Esophagus (tissue), 2 donors: ENCODE measurements around the gene NRG2. TPM values are rescaled to one million over a fixed set of nuclear protein-coding genes. Genes with fewer than 3 reads are reported as not detected.

Experiments
- H3K27ac ChIP-seq, 2 donors: one replicate each; pipeline ENCODE4 v1.5.1; 2013; ENCODE audit warnings: low read depth in 2 of 2, mild to moderate bottlenecking in 2 of 2, inconsistent platforms in 1 of 2, low read length in 1 of 2, moderate library complexity in 1 of 2
- H3K27me3 ChIP-seq, 2 donors: one replicate each; pipeline ENCODE4 v1.6.1; 2013; ENCODE audit warnings: low read length in 2 of 2, control low read depth in 1 of 2, mild to moderate bottlenecking in 1 of 2; ENCODE audit not compliant: insufficient read depth in 2 of 2, control insufficient read depth in 1 of 2
- H3K36me3 ChIP-seq, 2 donors: one replicate each; pipeline ENCODE4 v1.6.1; 2013; ENCODE audit warnings: low read length in 1 of 2; ENCODE audit not compliant: control insufficient read depth in 2 of 2, insufficient read depth in 2 of 2
- H3K4me1 ChIP-seq, 2 donors: one replicate each; pipeline ENCODE4 v1.6.1; 2013; ENCODE audit warnings: low read length in 1 of 2; ENCODE audit not compliant: control insufficient read depth in 2 of 2, insufficient read depth in 2 of 2
- H3K4me3 ChIP-seq, 2 donors: one replicate each; pipeline ENCODE4 v1.5.1; 2013; ENCODE audit warnings: low read length in 2 of 2, mild to moderate bottlenecking in 2 of 2, low read depth in 1 of 2, moderate library complexity in 1 of 2
- H3K9me3 ChIP-seq, 2 donors: one replicate each; pipeline ENCODE4 v1.6.1; 2013; ENCODE audit warnings: mild to moderate bottlenecking in 2 of 2, low read depth in 1 of 2, low read length in 1 of 2, moderate library complexity in 1 of 2; ENCODE audit not compliant: control insufficient read depth in 2 of 2, insufficient read depth in 1 of 2
- WGBS, 2 donors: extraction: QIAGEN DNeasy Blood & Tissue Kit; methylation state at CpG; one replicate each; pipeline ENCODE4 v1.1.7; 2013; 5-methylcytosine and 5-hydroxymethylcytosine counted together
- polyA plus RNA-seq, 2 donors: library from polyadenylated mRNA; stranded (reverse); fragments of 200-250 nt; gene quantifications; one replicate each; pipeline ENCODE4 v1.2.3, GENCODE V29; 2013
- donor health status: healthy with polysubstance abuse.
- donor health status: Bipolar disorder and iron deficiency.

The NRG2 gene
- polyA plus RNA-seq, 2 donors: 1.7 to 1.8 TPM

GRCh38 chr5:139825690-139826089 lies 217.4 kb downstream of the NRG2 start:
- no peaks in the 10 kb centered on the region for H3K9me3 ChIP-seq
- no peak overlapping the region for H3K4me3 ChIP-seq
- H3K27ac ChIP-seq: no peak overlapping the region
- WGBS, 2 donors: 79 to 84% methylated on average over 7 of the region's 7 CpGs
- no peaks in the 10 kb centered on the region for H3K27me3 ChIP-seq
- H3K4me1 ChIP-seq: no peaks in the 10 kb centered on the region
- no peaks in the 10 kb centered on the region for H3K36me3 ChIP-seq

- Histone ChIP-seq H3K27me3 (no peaks in the 10 kb centered on the region), H3K4me1 (no peaks in the 10 kb centered on the region), H3K36me3 (no peaks in the 10 kb centered on the region), H3K9me3 (no peaks in the 10 kb centered on the region), H3K4me3 (no peak overlapping the region), H3K27ac (no peak overlapping the region)
- WGBS, 2 donors: 88 to 90% methylated on average over 7 of the region's 7 CpGs
Observed at GRCh38 chr5:139823757-139824355, 219.2 kb downstream of the NRG2 start.

GRCh38 chr5:139822553-139823425 lies 220.3 kb downstream of the NRG2 start:
- Histone ChIP-seq H3K27me3 (no peaks in the 10 kb centered on the region), H3K36me3 (no peaks in the 10 kb centered on the region), H3K4me1 (no peaks in the 10 kb centered on the region), H3K9me3 (no peaks in the 10 kb centered on the region), H3K27ac (no peak overlapping the region), H3K4me3 (no peak overlapping the region)
- 83% methylated on average over 25 of the region's 25 CpGs for WGBS, 2 donors

GRCh38 chr5:139821806-139822552 lies 221.1 kb downstream of the NRG2 start:
- H3K9me3 ChIP-seq: no peaks in the 10 kb centered on the region
- H3K4me3 ChIP-seq: no peak overlapping the region
- H3K27me3 ChIP-seq: no peaks in the 10 kb centered on the region
- H3K27ac ChIP-seq: no peak overlapping the region
- WGBS, 2 donors: 90% methylated on average over 11 of the region's 11 CpGs
- H3K36me3 ChIP-seq: no peaks in the 10 kb centered on the region
- no peaks in the 10 kb centered on the region for H3K4me1 ChIP-seq

- Histone ChIP-seq H3K27me3 (no peaks in the 10 kb centered on the region), H3K4me1 (no peaks in the 10 kb centered on the region), H3K27ac (no peak overlapping the region), H3K9me3 (no peaks in the 10 kb centered on the region), H3K4me3 (no peak overlapping the region), H3K36me3 (no peaks in the 10 kb centered on the region)
- 75 to 83% methylated on average over 4 of the region's 4 CpGs for WGBS, 2 donors
Observed at GRCh38 chr5:139820606-139821005, 222.5 kb downstream of the NRG2 start.

- Histone ChIP-seq H3K27me3 (no peaks in the 10 kb centered on the region), H3K36me3 (no peaks in the 10 kb centered on the region), H3K9me3 (no peaks in the 10 kb centered on the region), H3K4me3 (no peak overlapping the region), H3K27ac (no peak overlapping the region), H3K4me1 (no peaks in the 10 kb centered on the region)
- WGBS, 2 donors: 63 to 66% methylated on average over 7 of the region's 7 CpGs
Observed at GRCh38 chr5:139820130-139820529, 223.0 kb downstream of the NRG2 start.

- 73 to 82% methylated on average over 3 of the region's 3 CpGs for WGBS, 2 donors
- no peaks in the 10 kb centered on the region for H3K36me3 ChIP-seq
- H3K9me3 ChIP-seq: no peaks in the 10 kb centered on the region
- no peaks in the 10 kb centered on the region for H3K4me1 ChIP-seq
- no peaks in the 10 kb centered on the region for H3K27me3 ChIP-seq
- no peak overlapping the region for H3K4me3 ChIP-seq
- H3K27ac ChIP-seq: no peak overlapping the region
Observed at GRCh38 chr5:139817970-139818369, 225.1 kb downstream of the NRG2 start.

- no peaks in the 10 kb centered on the region for H3K27me3 ChIP-seq
- H3K27ac ChIP-seq: no peak overlapping the region
- WGBS, 2 donors: 87 to 88% methylated on average over 8 of the region's 8 CpGs
- H3K4me1 ChIP-seq: no peaks in the 10 kb centered on the region
- H3K4me3 ChIP-seq: no peak overlapping the region
- H3K9me3 ChIP-seq: no peaks in the 10 kb centered on the region
- no peaks in the 10 kb centered on the region for H3K36me3 ChIP-seq
Observed at GRCh38 chr5:139817362-139817761, 225.7 kb downstream of the NRG2 start.

- H3K9me3 ChIP-seq: no peaks in the 10 kb centered on the region
- no peaks in the 10 kb centered on the region for H3K36me3 ChIP-seq
- H3K4me3 ChIP-seq: no peak overlapping the region
- no peaks in the 10 kb centered on the region for H3K27me3 ChIP-seq
- WGBS, 2 donors: 85 to 86% methylated on average over 12 of the region's 12 CpGs
- H3K4me1 ChIP-seq: no peaks in the 10 kb centered on the region
- no peak overlapping the region for H3K27ac ChIP-seq
Observed at GRCh38 chr5:139816566-139816965, 226.5 kb downstream of the NRG2 start.
